DND-41 (cell line): Measurements from ENCODE around the gene RAB29.

Experiments
- CTCF ChIP-seq: IDR thresholded peaks from 2 replicates; pipeline ENCODE4 v1.5.1; 2012; ENCODE audit warnings: borderline replicate concordance, low read length, moderate library complexity, mild to moderate bottlenecking; ENCODE audit not compliant: poor library complexity, severe bottlenecking; ENCODE audit errors: extremely low read depth
- EZH2 ChIP-seq: IDR thresholded peaks from 3 replicates; pipeline ENCODE4 v1.6.1; 2012; ENCODE audit warnings: borderline replicate concordance, low read depth, mild to moderate bottlenecking, moderate library complexity, low read length, inconsistent platforms; ENCODE audit not compliant: severe bottlenecking

GRCh38 chr1:205726619-205727125 is 48.6 kb downstream of the RAB29 start:
- TF ChIP-seq CTCF = no peak
- TF ChIP-seq EZH2 = no peak
